Lower leg skin (tissue), 4 donors: Measurements from ENCODE around the gene KDF1. TPM values are rescaled to one million over a fixed set of nuclear protein-coding genes. Genes with fewer than 3 reads are reported as not detected.

Experiments used
- DNase-seq, 2 donors: peaks; one replicate each; pipeline ENCODE4 v3.0.0-alpha.2; 2019; ENCODE audit warnings: low spot score in 2 of 2
- H3K4me3 ChIP-seq: fragments of 200-600 bp; sonication (generic); 2 replicates; pipeline ENCODE4 v1.5.1; 2017; ENCODE audit warnings: mild to moderate bottlenecking, low read depth; ENCODE audit not compliant: poor library complexity, severe bottlenecking
- CTCF ChIP-seq, 3 donors: fragments of 450-650 bp; IDR thresholded peaks; one replicate each; pipeline ENCODE4 v1.5.1; 2016; ENCODE audit warnings: antibody characterized with exemption in 3 of 3, mild to moderate bottlenecking in 3 of 3, moderate library complexity in 2 of 3
- POLR2A ChIP-seq, 2 donors: fragments of 450-650 bp; IDR thresholded peaks; one replicate each; pipeline ENCODE4 v1.6.1; 2016 to 2017; ENCODE audit warnings: antibody characterized with exemption in 2 of 2, mild to moderate bottlenecking in 1 of 2, moderate library complexity in 1 of 2
- WGBS, 2 donors: methylation state at CpG; one replicate each; pipeline ENCODE4 v1.1.5; 2018; 5-methylcytosine and 5-hydroxymethylcytosine counted together
- intact Hi-C: fragments of 100-400 bp; cut with DNase I; formaldehyde crosslinking; loops from one replicate; pipeline ENCODE4 v1.15.0; 2023; ENCODE audit warnings: low total_unique reads
- total RNA-seq, 4 donors: library from RNA; depleted of rRNA; stranded (reverse); fragments of >200 nt; gene quantifications; one replicate each; pipeline ENCODE4 v1.1.0, GENCODE V29; 2016

KDF1 gene
- total RNA-seq, 4 donors from 2014 or later = 34.0 to 45.8 (median 36.2) TPM

- intact Hi-C loops = no loop called here
- no peak for DNase-seq
- no peak for TF ChIP-seq POLR2A (IDR thresholded peaks at IDR 0.05)
- TF ChIP-seq CTCF (IDR thresholded peaks at IDR 0.05) = peak in 1 of 3 donors; percentile 31
- no peak within 1 kb of the TSS for H3K4me3 ChIP-seq
- 79 to 88% methylated on average over 10 to 15 of the region's 16 CpGs for WGBS, 2 donors
These were observed 46.3 kb downstream of the KDF1 start, which contains the start of gene NR0B2 for GRCh38 chr1:26913754-26914619. Gene NR0B2 (minus strand): TSS chr1:26913975. CDS start chr1:26913940, 35 bp downstream.

GRCh38 chr1:26913389-26913753 is 46.9 kb downstream of the KDF1 start:
- no peak overlapping the region for H3K4me3 ChIP-seq
- no peak for TF ChIP-seq CTCF (IDR thresholded peaks at IDR 0.05)
- TF ChIP-seq POLR2A (IDR thresholded peaks at IDR 0.05) = no peak
- WGBS, 2 donors = 68 to 78% methylated on average over 3 to 5 of the region's 5 CpGs

GRCh38 chr1:26912147-26912490 is 48.1 kb downstream of the KDF1 start:
- WGBS, 2 donors = 50 to 76% methylated on average over 2 of the region's 2 CpGs
- intact Hi-C loops = no loop called here
- no peak for DNase-seq
- H3K4me3 ChIP-seq = no peak overlapping the region
- TF ChIP-seq POLR2A (IDR thresholded peaks at IDR 0.05) (no peak), CTCF (IDR thresholded peaks at IDR 0.05) (no peak)

More at GRCh38 chr1:26913389-26913753, 46.9 kb downstream of the KDF1 start:
- DNase-seq = no peak
- intact Hi-C loops = no loop called here

GRCh38 chr1:26911399-26912146 is 48.7 kb downstream of the KDF1 start:
- DNase-seq = no peak
- TF ChIP-seq CTCF (IDR thresholded peaks at IDR 0.05) = no peak
- TF ChIP-seq POLR2A (IDR thresholded peaks at IDR 0.05) = no peak
- H3K4me3 ChIP-seq = no peak overlapping the region
- intact Hi-C loops = no loop called here
- WGBS, 2 donors = 89 to 93% methylated on average over 8 of the region's 8 CpGs

GRCh38 chr1:26910343-26911160 is 49.7 kb downstream of the KDF1 start:
- DNase-seq = no peak
- intact Hi-C loops = no loop called here
- TF ChIP-seq POLR2A (IDR thresholded peaks at IDR 0.05) = no peak
- peak in 1 of 3 donors; percentile 8 for TF ChIP-seq CTCF (IDR thresholded peaks at IDR 0.05)
- no peak overlapping the region for H3K4me3 ChIP-seq
- WGBS, 2 donors = 83 to 84% methylated on average over 4 of the region's 4 CpGs
